ENCODE measurements around the gene ZNF445. TPM values are rescaled to one million over a fixed set of nuclear protein-coding genes. Genes with fewer than 3 reads are reported as not detected.

The ZNF445 gene
- 3.7 and 13.7 TPM in 2 replicates for total RNA-seq

GRCh38 chr3:44477312-44478030, at the start of gene ZNF445:
Gene ZNF445 (minus strand): TSS chr3:44477670. CDS start chr3:44455549, 22,121 bp downstream.

Other genes with a start within 250 kb of the ZNF445 start
- not detected in 2 replicates for gene TOPAZ1, start 235.8 kb downstream of the ZNF445 start, total RNA-seq
- 13.0 and 21.9 TPM in 2 replicates for gene TCAIM, start 138.9 kb downstream of the ZNF445 start, total RNA-seq
- gene ZKSCAN7, start 77.5 kb upstream of the ZNF445 start, total RNA-seq = 1.3 and 1.6 TPM in 2 replicates
- 0.49 and 2.0 TPM in 2 replicates for gene ZNF660, start 107.3 kb upstream of the ZNF445 start, total RNA-seq
- 7.1 and 9.8 TPM in 2 replicates for gene ZNF197, start 147.4 kb upstream of the ZNF445 start, total RNA-seq
- gene ZNF35, start 171.1 kb upstream of the ZNF445 start, total RNA-seq = 9.2 and 15.6 TPM in 2 replicates
- gene ZNF502, start 235.0 kb upstream of the ZNF445 start, total RNA-seq = 2.3 and 4.8 TPM in 2 replicates

All from bladder microvascular endothelial cell (primary cell).